GM19395 (cell line): ENCODE results near the gene MAP2K5.

Source experiments
- ATAC-seq: cut with Tn5 transposase; IDR thresholded peaks from one replicate; pipeline ENCODE4 v1.9.1; 2021; ENCODE audit warnings: mild to moderate bottlenecking, moderate library complexity; ENCODE audit not compliant: unreplicated experiment

The MAP2K5 gene

DNA sequence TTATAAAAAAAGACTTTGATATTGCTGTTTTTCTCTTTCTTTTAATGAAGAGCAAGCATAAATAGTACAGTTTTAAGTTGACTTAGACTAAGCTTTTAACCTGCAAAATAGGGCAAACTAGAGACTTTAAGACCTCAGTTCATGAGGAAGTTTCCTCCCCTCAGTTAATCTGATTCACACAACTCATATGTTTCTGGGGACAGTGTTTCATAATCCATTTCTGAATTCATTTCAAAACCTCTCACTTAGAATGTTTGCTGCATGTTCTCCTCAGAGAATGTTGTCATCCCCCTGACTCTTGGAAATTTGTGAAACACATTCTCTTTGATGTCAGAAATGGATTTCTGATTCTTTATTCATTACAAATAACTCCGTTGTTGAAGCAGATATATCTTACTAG, 203.5 kb downstream of the MAP2K5 start:
- no peak for ATAC-seq

DNA sequence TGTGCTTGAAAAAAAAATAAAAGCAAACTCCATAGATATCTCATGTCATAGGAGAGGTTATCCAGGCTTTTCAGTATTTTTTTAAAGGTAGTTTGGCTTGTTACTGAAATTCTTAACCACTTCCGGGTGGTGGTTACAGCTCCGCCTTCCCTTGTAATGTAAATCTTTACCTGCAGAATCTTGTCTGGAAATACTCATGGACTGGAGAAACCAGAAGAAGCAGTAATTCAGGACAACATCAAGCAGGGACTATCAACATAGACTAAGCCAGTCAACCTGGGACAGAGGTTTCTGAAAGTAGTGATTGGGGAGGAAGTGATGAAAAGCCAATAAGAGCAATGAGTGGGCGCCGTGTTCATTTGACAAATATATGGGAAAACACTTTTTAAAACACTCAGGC, 203.9 kb downstream of the MAP2K5 start:
- no peak for ATAC-seq

DNA sequence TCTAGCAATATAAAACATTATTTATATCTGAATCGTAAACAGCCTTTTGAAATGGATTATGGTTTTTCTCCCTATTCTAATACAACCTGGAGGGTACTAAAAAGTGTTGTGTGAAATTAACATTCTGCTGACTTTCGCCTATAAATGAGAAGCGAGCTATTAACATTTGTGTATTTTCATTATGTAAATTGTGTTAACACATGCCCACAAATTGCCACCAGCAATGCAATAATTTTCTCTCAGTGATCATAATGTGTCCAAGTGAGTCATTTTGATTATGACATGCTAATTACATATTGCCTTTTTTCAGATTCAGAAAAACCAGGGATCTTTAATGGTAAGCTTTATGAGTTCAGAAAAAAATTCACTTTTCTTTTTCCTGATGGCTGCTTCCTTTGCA, 205.4 kb downstream of the MAP2K5 start:
- no peak for ATAC-seq

DNA sequence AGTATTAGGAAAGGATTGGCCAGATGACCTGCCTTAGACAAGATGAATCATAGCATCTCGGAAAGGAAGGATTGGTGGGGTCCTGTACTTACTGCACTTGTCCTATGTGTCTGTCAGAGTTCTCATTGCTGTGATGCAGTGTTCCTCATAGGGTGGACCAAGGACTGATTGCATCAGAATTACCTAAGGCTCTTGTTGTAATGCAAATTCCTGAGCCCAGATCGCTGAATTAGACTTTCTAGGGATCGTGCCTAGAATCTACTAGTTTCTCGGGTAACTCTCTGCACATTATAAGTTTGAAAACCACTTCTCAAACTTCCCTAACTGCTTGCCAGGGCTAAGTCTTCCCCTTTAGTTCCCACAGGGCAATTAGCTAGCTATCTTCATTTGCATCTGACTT, 207.9 kb downstream of the MAP2K5 start:
- ATAC-seq, result no peak

DNA sequence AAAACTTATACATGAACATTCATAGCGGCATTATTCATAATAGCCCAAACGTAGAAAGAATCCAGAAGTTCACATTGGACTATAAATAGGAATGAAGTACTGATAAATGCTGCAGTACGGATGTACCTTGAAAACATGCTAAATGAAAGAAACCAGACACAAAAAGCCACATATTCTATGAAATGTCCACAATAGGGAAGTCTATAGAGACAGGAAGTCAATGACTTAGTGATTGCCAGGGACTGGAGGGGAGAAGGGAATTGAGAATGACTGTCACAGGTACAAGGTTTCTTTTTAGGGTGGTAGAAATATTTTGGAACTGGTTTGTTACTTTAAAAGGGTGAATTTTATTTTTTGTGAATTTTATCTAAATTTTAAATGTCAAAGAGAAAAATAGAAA, 211.4 kb downstream of the MAP2K5 start:
- no peak for ATAC-seq

DNA sequence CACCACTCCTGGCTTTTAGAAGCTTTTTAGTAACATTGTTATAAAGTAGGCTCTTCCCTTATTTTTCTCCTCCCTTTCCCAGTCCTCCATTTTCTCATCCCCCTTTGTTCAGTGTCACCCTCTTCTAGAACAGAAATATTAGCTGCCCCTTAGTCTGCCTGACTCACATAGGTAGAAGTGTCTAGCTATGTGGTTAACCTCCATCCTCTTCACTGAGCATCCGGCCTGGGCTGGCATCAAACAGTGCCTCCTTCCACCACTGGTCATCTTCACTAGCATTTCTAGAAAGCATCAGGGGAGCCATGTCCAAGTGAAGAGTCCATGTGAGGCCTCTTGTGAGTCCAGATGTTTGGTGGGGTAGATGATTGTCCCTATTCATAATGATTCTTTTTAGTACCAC, 212.8 kb downstream of the MAP2K5 start:
- ATAC-seq, result no peak

DNA sequence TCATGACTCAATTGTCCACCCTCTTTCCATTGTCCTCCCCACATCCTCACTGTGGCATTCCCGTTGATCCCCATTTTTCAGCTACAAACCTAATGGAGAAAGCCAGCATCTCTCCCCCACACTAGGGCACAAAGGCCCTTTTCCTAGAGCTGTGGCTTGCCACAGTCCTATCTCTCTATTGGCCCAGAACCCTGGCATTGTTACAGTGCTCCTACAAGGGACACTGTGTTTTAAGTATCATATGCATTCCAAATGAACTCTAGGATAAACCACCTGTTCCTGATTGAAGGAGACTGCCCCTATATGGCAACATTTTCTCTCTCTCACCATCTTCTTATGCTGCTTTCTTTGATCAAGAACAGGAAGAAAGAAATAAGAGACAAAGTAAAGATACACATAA, 213.4 kb downstream of the MAP2K5 start:
- no peak for ATAC-seq

- ATAC-seq, result no peak
These were observed 216.3 kb downstream of the MAP2K5 start for GRCh38 chr15:67758619-67759300.

DNA sequence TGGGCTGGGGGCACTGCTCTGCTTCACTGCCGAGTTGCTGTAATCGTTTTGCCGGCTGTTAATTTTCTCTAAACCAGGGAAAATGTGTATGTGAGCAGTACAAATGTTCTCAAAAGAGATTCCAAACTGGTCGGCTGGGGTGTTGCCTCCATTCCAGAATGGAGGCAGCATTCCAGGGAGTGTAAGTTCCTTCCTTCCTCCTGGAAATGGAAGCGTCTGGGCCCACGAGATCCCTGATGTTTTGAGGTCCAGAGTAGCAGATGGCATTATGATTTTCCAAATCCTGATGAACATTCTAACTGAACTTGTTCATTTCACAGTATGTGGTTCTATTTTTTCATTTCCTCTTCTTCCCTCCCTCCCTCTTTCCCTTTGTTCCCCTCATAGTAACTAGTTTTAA, 218.4 kb downstream of the MAP2K5 start:
- ATAC-seq, result no peak

DNA sequence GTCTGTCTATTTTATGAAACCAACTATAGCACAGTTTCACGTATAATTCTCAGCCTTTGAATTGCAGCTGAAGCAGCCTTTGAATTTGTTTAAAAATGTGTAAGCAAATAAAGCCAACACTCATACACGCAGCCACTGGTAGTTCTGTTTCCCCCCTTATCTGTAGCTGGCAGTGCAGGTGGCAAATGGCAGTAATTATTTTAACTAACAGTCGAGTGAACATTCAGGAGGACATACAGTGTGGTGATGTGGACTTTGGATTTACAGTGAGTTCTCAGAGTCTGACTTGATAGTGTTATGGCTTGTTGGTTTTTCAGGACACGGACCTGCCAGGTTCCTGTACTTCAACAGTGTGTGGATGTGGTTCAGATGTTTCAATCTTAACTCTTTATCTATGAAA, 218.8 kb downstream of the MAP2K5 start:
- ATAC-seq, result no peak

GRCh38 chr15:67762610-67763368, 220.3 kb downstream of the MAP2K5 start:
- ATAC-seq, result no peak

DNA sequence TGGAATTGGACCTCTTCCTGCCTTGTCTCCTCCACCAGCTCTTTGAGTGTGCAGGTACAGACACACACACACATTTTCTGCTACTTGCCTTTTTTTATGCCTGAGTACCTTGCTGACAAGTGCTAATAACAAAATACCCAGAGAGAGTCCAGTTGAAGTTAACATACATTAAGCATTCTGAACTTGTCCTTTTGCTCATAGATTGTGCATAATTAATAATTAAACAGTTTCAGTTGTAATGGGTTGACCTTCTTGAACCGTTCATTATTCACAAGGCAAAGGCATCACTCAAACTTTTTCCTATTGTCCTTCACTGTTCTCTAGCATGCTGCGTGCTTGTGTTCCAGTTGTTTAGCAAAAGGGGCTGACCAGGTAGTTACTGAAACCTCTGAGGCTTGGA, 223.2 kb downstream of the MAP2K5 start:
- ATAC-seq, result no peak

DNA sequence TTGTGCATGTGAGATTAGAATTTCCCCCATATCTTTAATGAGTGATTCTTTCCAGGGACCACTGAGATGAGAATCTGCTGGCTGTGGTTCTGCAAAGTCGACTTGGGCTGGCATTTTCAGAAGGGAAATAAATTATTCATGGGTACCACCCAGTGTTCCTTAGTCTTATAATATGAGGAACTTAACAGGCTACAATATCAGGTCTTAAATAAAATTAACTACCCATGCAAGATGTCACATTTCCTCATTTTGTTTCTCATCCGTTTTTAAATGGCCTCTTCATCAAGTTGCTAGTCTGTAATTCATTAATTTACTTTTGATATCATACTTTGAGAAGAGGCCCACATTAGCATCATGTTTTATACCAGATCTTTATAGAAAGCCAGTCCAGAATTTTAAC, 224.5 kb downstream of the MAP2K5 start:
- no peak for ATAC-seq

GRCh38 chr15:67768313-67768977, 225.9 kb downstream of the MAP2K5 start:
- ATAC-seq, result no peak

DNA sequence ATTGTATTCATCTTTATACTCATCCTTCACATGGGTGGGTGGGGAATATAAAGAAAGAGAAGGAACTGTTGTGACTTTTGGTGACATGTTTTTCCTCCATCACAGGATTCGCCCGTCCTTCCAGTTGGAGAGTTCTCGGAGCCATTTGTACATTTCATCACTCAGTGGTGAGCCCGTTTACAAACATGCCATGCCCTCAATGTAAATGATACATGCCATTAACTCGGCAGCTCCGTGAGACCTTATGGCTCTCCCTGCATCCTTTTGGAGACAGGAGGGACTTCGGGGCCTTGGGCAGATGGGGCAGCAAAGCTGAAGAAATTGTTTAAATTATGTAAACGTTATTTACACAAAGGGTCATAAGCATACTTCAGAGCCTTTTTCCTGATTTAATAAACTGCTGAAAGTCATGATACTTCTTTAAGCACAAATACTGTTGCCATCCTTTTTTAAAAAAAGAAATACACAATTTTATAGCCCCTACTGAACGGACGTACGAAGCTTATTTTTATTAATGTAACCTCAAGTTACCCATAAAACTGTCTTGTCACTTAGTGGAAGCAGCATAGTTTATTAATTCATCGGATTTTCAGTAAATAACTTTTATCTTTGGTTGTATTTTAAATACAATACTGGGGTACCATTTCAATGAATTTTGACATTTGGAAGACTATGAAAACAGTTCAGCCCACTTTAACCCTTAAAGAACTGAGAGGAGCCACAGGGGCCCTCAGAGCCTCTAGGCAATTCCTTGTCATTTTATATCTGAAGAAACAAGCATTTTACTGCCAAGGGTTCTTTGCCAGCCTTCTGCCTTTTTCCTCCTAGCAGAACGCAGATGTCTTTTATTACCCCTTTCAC, 227.2 kb downstream of the MAP2K5 start:
- no peak for ATAC-seq

GRCh38 chr15:67770358-67770628, 227.8 kb downstream of the MAP2K5 start:
- ATAC-seq, result no peak

GRCh38 chr15:67771189-67771800, 228.8 kb downstream of the MAP2K5 start:
- ATAC-seq, result no peak

DNA sequence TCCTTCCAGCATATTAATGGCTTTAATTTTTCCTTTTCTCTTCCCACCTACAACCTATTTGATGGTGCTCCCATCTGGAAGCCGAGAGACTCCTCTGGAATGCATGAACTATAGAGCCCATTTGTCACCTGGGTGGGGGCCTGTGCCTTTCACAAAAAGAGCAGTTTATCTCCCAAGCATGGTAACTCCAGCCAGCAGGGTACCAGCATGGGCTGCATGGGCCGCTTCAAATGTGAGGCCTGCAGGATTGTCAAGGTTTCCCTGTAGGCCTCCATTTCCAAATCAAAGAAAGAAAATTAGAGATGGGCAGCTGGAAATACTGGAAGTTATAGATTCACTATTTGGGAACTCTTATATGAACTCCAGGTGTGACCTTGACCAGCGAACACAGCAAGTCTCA, 232.1 kb downstream of the MAP2K5 start:
- ATAC-seq, result no peak

DNA sequence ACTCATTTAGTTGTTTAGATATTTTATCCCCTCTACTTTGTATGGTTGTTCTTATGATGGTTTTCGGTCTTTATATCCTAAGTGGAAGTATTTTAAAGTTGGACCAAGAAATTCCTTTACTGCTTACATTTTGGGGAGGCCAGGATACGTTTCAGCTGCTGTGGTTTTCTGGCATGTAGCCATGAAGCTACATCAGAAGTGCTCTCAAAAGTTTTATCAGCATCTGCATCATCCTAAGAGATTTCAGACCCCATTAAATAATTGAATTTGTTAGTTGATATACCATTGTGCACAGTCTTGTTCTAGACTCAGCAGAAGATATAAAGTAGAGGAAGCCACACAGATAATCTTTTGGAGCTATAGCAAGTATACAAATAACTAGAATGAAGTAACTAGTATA, 232.7 kb downstream of the MAP2K5 start:
- ATAC-seq, result no peak

DNA sequence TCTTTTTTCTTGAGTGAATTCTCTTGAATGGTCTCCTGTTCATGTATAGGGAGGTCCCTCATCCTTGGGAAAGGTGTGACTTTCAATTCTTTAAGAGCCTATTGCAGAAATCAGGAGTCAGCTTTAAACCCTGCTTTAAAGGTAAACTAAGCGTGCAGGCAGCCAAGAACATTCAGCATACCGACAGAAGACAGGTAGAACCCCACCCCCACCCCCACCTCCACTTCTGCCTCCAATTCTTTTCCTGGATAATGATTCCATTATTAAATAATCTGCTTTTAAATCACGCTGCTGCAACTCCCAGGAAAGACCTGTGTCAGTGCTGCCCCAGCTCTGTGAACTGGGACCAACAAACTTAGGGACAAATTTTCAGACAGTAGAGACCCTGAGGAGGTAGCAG, 233.5 kb downstream of the MAP2K5 start:
- no peak for ATAC-seq

DNA sequence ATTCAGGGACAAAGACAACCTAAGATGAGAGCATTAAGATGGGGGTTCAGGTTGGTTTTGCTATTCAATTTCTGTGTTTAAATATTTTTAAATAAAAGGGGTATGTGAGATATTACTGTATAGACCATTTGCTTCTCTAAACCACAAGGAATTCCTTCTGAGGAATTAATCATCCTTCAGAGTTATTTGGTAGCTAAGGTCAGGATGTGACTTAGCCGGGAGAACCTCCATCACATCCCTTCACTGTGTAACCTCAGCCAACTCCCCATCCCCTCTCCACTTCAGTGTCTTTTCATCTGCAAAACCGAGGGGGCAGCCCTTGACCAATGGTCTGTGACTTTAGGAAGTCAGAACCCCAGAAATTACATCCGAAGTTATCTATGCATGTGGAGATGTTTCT, 234.1 kb downstream of the MAP2K5 start:
- no peak for ATAC-seq
